ENCODE measurements around the gene ERP44.

The ERP44 gene

GRCh38 chr9:99948896-99949295 lies 149.9 kb downstream of the ERP44 start:
- no peak for DNase-seq

GRCh38 chr9:99948482-99948881 lies 150.3 kb downstream of the ERP44 start:
- DNase-seq, result no peak

GRCh38 chr9:99947395-99947794 lies 151.4 kb downstream of the ERP44 start:
- no peak for DNase-seq

- no peak for DNase-seq
Measured at GRCh38 chr9:99936947-99937587, 161.7 kb downstream of the ERP44 start.

- DNase-seq, result no peak
Measured at GRCh38 chr9:99931155-99931840, 167.5 kb downstream of the ERP44 start.

- no peak for DNase-seq
Measured at GRCh38 chr9:99929652-99930051, 169.1 kb downstream of the ERP44 start.

Measured in hypothalamus (tissue), 51 donors.